NCI-H524 treated with DMSO at 0.1 percent for 48 hours (cell line): ENCODE measurements around the gene TSPOAP1.

Experiments used
- DNase-seq: peaks from one replicate; lab custom pipeline; 2025; lab: John Stamatoyannopoulos, UW

TSPOAP1 gene

DNA sequence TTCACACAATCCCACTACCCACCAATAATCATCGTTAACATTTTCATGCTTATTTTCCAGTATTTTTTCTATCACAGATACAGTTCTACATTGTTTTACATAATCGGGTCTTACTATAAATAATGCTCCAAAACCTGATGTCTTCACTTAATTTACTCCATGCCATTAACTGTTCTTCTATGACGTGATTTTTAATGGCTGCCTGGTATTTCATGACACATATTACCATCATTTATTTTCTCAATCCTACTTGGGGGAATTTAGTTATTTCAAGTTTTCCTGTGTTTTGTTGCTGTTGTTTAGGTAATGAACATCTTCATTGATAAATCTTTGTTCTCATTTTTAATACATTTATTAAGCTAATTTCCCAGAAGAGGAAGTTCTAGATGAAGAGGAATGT, 75.5 kb downstream of the TSPOAP1 start:
- DNase-seq = no peak

DNA sequence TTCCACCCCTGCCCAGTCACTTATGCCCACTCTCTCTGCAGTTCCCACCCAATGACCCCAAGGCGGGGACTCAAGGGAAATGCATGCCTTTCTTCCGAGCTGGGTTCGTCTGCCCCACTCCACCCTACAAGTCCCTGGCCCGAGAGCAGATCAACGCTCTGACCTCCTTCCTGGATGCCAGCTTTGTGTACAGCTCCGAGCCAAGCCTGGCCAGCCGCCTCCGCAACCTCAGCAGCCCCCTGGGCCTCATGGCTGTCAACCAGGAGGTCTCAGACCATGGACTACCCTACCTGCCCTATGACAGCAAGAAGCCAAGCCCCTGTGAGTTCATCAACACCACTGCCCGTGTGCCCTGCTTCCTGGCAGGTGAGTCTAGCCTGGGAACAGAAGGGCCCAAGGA, 76.5 kb downstream of the TSPOAP1 start:
- no peak for DNase-seq
